GM12878 (cell line): ENCODE data around the gene GAS2L2. TPM values are rescaled to one million over a fixed set of nuclear protein-coding genes. Genes with fewer than 3 reads are reported as not detected.

Source experiments
- ATAC-seq: fragments of 200-7000 bp; cut with Tn5 transposase; 3 replicates; pipeline ENCODE4 v1.9.1; 2020; ENCODE audit warnings: mild to moderate bottlenecking, moderate library complexity
- BruUV-seq: library from RNA; stranded (reverse); fragments of 400-500 nt; replicated peaks from 2 replicates; lab custom pipeline; 2021; lab: Mats Ljungman, UMichigan
- CTCF ChIA-PET: fragments of 300-600 bp; sonication (Branson Sonifier 250); formaldehyde crosslinking; extraction: SDS; loops from one replicate; lab custom pipeline; 2021; ENCODE audit warnings: inconsistent platforms; lab: Yijun Ruan, JAX
- POLR2A ChIA-PET: fragments of 350-600 bp; formaldehyde crosslinking; extraction: SDS; loops from one replicate; lab custom pipeline; 2021; ENCODE audit warnings: inconsistent platforms; lab: Charles Lee
- RAD21 ChIA-PET: fragments of 300-600 bp; sonication (Branson Sonifier 250); formaldehyde crosslinking; loops from one replicate; lab custom pipeline; 2023; ENCODE audit warnings: antibody characterized with exemption; ENCODE audit not compliant: unreplicated experiment; lab: Charles Lee
- SMC1A ChIA-PET: fragments of 300-600 bp; sonication (Branson Sonifier 250); formaldehyde crosslinking; loops from one replicate; lab custom pipeline; 2023; ENCODE audit not compliant: unreplicated experiment, uncharacterized antibody; lab: Charles Lee
- DNase-seq: peaks from one replicate; pipeline ENCODE4 v3.0.0-alpha.2; 2011; ENCODE audit warnings: low read depth, low spot score
- FAIRE-seq: peaks from 3 replicates; lab custom pipeline; 2011; peaks lifted over from hg19 to GRCh38; lab: Jason Lieb, UNC
- H2AFZ ChIP-seq: 2 replicates; pipeline ENCODE4 v1.6.0; 2011; ENCODE audit warnings: low read depth, low read length, control low read depth; ENCODE audit not compliant: control insufficient read depth
- H3K27ac ChIP-seq: 2 replicates; pipeline ENCODE4 v1.5.1; 2011; ENCODE audit warnings: control low read depth; ENCODE audit not compliant: control insufficient read depth, insufficient read depth
- H3K27me3 ChIP-seq, 2 experiments: replicated peaks in 1 of 2; 2 replicates each; pipeline versions ENCODE4 v1.6.0 to v1.6.1; 2011; ENCODE audit warnings: low read length in 1 of 2; ENCODE audit not compliant: control insufficient read depth in 2 of 2, insufficient read depth in 2 of 2
- H3K36me3 ChIP-seq, 2 experiments: 2 replicates each; pipeline ENCODE4 v1.5.1; 2011; ENCODE audit warnings: low read length in 1 of 2; ENCODE audit not compliant: control insufficient read depth in 2 of 2, insufficient read depth in 2 of 2
- H3K4me1 ChIP-seq: 2 replicates; pipeline ENCODE4 v1.6.1; 2011; ENCODE audit warnings: mild to moderate bottlenecking, low read length, moderate library complexity, mixed read lengths; ENCODE audit not compliant: control insufficient read depth, insufficient read depth
- H3K4me2 ChIP-seq: 2 replicates; pipeline ENCODE4 v1.6.0; 2011; ENCODE audit warnings: control low read depth; ENCODE audit not compliant: control insufficient read depth, insufficient read depth
- H3K4me3 ChIP-seq: fragments of 200-600 bp; sonication (generic); 2 replicates; pipeline ENCODE4 v1.5.1; 2016
- H3K79me2 ChIP-seq: 2 replicates; pipeline ENCODE4 v1.6.0; 2011; ENCODE audit warnings: low read length; ENCODE audit not compliant: control insufficient read depth, insufficient read depth
- H3K9ac ChIP-seq: 2 replicates; pipeline ENCODE4 v1.8.0; 2011; ENCODE audit warnings: low read length, control low read depth, mixed read lengths; ENCODE audit not compliant: control insufficient read depth, insufficient read depth
- H3K9me3 ChIP-seq: replicated peaks from 3 replicates; pipeline ENCODE4 v1.5.1; 2011; ENCODE audit warnings: mild to moderate bottlenecking, low read length; ENCODE audit not compliant: control insufficient read depth, insufficient read depth
- H4K20me1 ChIP-seq: 2 replicates; pipeline ENCODE4 v1.6.0; 2011; ENCODE audit not compliant: control insufficient read depth, insufficient read depth
- CBX3 ChIP-seq: fragments of 200-600 bp; sonication (generic); IDR thresholded peaks from 2 replicates; pipeline ENCODE4 v1.6.1; 2016; ENCODE audit warnings: low read depth, borderline replicate concordance
- GABPA ChIP-seq: IDR thresholded peaks from 2 replicates; pipeline ENCODE4 v1.6.1; 2014; ENCODE audit warnings: antibody characterized with exemption, low read depth, mild to moderate bottlenecking, inconsistent platforms
- IRF3 ChIP-seq: fragments of 450-650 bp; IDR thresholded peaks from 2 replicates; pipeline ENCODE4 v1.6.1; 2014; ENCODE audit warnings: mild to moderate bottlenecking
- JUND ChIP-seq: IDR thresholded peaks from 2 replicates; pipeline ENCODE4 v1.6.1; 2012; ENCODE audit warnings: low read depth, mild to moderate bottlenecking, low read length, improper control_type of control experiment, moderate library complexity
- NFIC ChIP-seq: IDR thresholded peaks from 2 replicates; pipeline ENCODE4 v1.6.1; 2012; ENCODE audit warnings: low read depth, mild to moderate bottlenecking, inconsistent platforms, low read length, moderate library complexity
- REST ChIP-seq: IDR thresholded peaks from 2 replicates; pipeline ENCODE4 v1.6.1; 2012; ENCODE audit warnings: mild to moderate bottlenecking, low read depth, low read length
- SPI1 ChIP-seq: IDR thresholded peaks from 2 replicates; pipeline ENCODE4 v1.6.1; 2011; ENCODE audit warnings: low read depth, mild to moderate bottlenecking, low read length, moderate library complexity, borderline replicate concordance; ENCODE audit not compliant: insufficient read depth
- ZNF207 ChIP-seq: fragments of 450-650 bp; IDR thresholded peaks from 2 replicates; pipeline ENCODE4 v1.6.1; 2014; ENCODE audit warnings: antibody characterized with exemption, mild to moderate bottlenecking, borderline replicate concordance
- ZNF24 ChIP-seq: fragments of 450-650 bp; IDR thresholded peaks from 2 replicates; pipeline ENCODE4 v1.6.1; 2017; ENCODE audit warnings: antibody characterized with exemption, mild to moderate bottlenecking
- WGBS: methylation state at CpG from one replicate; pipeline ENCODE4 v1.1.6; 2016; ENCODE audit warnings: low lambda C conversion rate; ENCODE audit not compliant: insufficient replicate concordance, insufficient coverage; ENCODE audit errors: missing lambda C conversion rate; 5-methylcytosine and 5-hydroxymethylcytosine counted together
- in situ Hi-C: fragments of 300-500 bp; cut with MboI; formaldehyde crosslinking; loops from 9 replicates; pipeline ENCODE4 v1.14.3; 2018; ENCODE audit warnings: mixed read lengths
- intact Hi-C: fragments of 100-400 bp; cut with micrococcal nuclease; formaldehyde crosslinking; loops from one replicate; pipeline ENCODE4 v1.14.2; 2022; ENCODE audit not compliant: unreplicated experiment
- polyA plus RNA-seq, 11 experiments: library from polyadenylated mRNA; depleted of rRNA in 4 of 11; unstranded in 6 of 11; stranded (reverse) in 5 of 11; fragments of >200 nt; fragmentation: Nextera tagmentation in 4 of 11; fragmentation: Illumina TruSeq in 1 of 11; extraction: Ambion mirVana in 4 of 11; extraction: Trizol in 1 of 11; gene quantifications; 1 replicate in 1 of 11; 2 replicates in 10 of 11; pipeline versions ENCODE4 v1.2.1 to v1.2.3, GENCODE V29; 2011 to 2016; ENCODE audit warnings: inconsistent platforms in 2 of 11, missing spikeins in 2 of 11, low read depth in 1 of 11
- total RNA-seq, 4 experiments: library from RNA; depleted of rRNA in 3 of 4; stranded (reverse); fragments of >200 nt in 3 of 4; fragmentation: Illumina TruSeq in 1 of 4; extraction: Trizol in 1 of 4; gene quantifications; 2 replicates each; pipeline versions ENCODE4 v1.2.1 to v1.2.3, GENCODE V29; 2013 to 2021

Gene GAS2L2
- total and polyA plus RNA-seq, 10 of the 15 experiments (the other 5 are each of a cell fraction or from before 2014, with no cell fraction given): 0.01 TPM; not detected in 9

- no peak for TF ChIP-seq ZNF24
- no peak for TF ChIP-seq JUND
- TF ChIP-seq GABPA: no peak
- TF ChIP-seq NFIC: no peak
Measured at GRCh38 chr17:35744830-35745229, 8.2 kb downstream of the GAS2L2 start (continued).

GRCh38 chr17:35743626-35744328 is 9.3 kb downstream of the GAS2L2 start:
- Histone ChIP-seq H3K36me3 (no peaks in the 10 kb centered on the region), H3K4me2 (no peak overlapping the region), H3K79me2 (no peaks in the 10 kb centered on the region), H3K9me3 (no peaks in the 10 kb centered on the region), H4K20me1 (no peaks in the 10 kb centered on the region), H3K4me3 (no peak overlapping the region), H2AFZ (no peak overlapping the region), H3K9ac (no peak overlapping the region), H3K4me1 (no peaks in the 10 kb centered on the region), H3K27ac (no peak overlapping the region), H3K27me3 (peaks cover 2 to 3% of the 10 kb centered on the region in 2 experiments; a peak in 2 of 4 replicates)
- BruUV-seq: no TSS peak
- CTCF ChIA-PET: interaction anchor here (0.6 to 6.0 kb wide), 2 partner anchors 33 to 131 kb away, joined by 3 to 116 read pairs; no protein-coding TSS in a partner anchor
- SMC1A ChIA-PET: interaction anchor here (0.8 kb wide), 1 partner anchor 130 kb away, joined by 3 read pairs; no protein-coding TSS in a partner anchor
- in situ Hi-C loops: loop anchor here (10.0 kb wide), 1 partner anchor 579 kb away; no protein-coding TSS in a partner anchor
- intact Hi-C loops: loop anchor here (10.0 kb wide), 1 partner anchor 1319 kb away; no protein-coding TSS in a partner anchor
- RAD21 ChIA-PET: interaction anchor here (1.2 kb wide), 1 partner anchor 131 kb away, joined by 3 read pairs; no protein-coding TSS in a partner anchor
- FAIRE-seq (no peak), DNase-seq (no peak), ATAC-seq (no peak)
- TF ChIP-seq CBX3 (no peak), REST (peak; percentile 84), ZNF207 (no peak), SPI1 (0 out of 2 replicates have a peak, but pooled peaks have one; percentile 12), IRF3 (no peak)
- POLR2A ChIA-PET: no interaction called here
- 49% methylated on average over 7 of the region's 7 CpGs for WGBS
